ENCODE measurements around the gene LBX1.

DNA sequence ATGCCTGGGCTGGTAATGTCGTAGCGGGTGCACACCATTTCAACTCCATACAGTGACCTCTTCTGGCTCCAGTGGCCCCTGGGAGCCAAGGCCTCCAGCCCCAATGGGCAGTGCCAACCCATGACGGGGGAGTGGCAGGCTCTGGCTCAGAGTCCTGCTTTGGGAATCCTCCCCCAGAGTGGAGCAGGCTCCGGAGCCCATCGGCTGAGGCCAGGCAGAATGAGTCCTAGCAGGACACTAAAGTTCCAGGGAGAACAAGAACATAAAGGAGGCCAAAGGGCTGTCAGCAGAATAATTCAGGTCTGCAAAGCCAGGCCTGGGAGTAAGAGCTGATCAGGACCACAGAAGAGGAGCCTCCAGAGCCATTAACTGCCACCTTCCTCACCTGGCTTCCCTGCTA, 33.3 kb downstream of the LBX1 start:
- no peak for TF ChIP-seq EZH2 (IDR thresholded peaks at IDR 0.05; ENCODE audit: insufficient read depth, poor library complexity, severe bottlenecking)
- no peak for TF ChIP-seq EZH2phosphoT487 (IDR thresholded peaks at IDR 0.05; ENCODE audit: insufficient read depth, low read depth)
